OCI-LY7 (cell line): ENCODE results near the gene FBXO7. TPM values are rescaled to one million over a fixed set of nuclear protein-coding genes. Genes with fewer than 3 reads are reported as not detected.

ENCODE experiments used
- BruUV-seq: library from RNA; stranded (reverse); fragments of 400-500 nt; replicated peaks from 2 replicates; lab custom pipeline; 2021; lab: Mats Ljungman, UMichigan
- CTCF ChIA-PET: fragments of 300-600 bp; sonication (Branson Sonifier 250); formaldehyde crosslinking; loops from one replicate; lab custom pipeline; 2022; ENCODE audit warnings: antibody characterized with exemption; ENCODE audit not compliant: unreplicated experiment; lab: Charles Lee
- POLR2A ChIA-PET: fragments of 300-600 bp; sonication (Branson Sonifier 250); formaldehyde crosslinking; loops from one replicate; lab custom pipeline; 2022; ENCODE audit warnings: antibody characterized with exemption; lab: Charles Lee
- DNase-seq: peaks from one replicate; pipeline ENCODE4 v3.0.0-alpha.2; 2015; ENCODE audit warnings: low spot score
- H2AFZ ChIP-seq: fragments of 200-600 bp; sonication (generic), shearing (Covaris generic); 2 replicates; pipeline ENCODE4 v1.6.1; 2014; ENCODE audit warnings: mild to moderate bottlenecking, antibody characterized with exemption, low read length, moderate library complexity
- H3K27ac ChIP-seq: fragments of 200-600 bp; sonication (generic); 2 replicates; pipeline ENCODE4 v1.5.1; 2014; ENCODE audit warnings: mixed run types, low read depth, mild to moderate bottlenecking, moderate library complexity, low read length, inconsistent platforms; ENCODE audit not compliant: poor library complexity, severe bottlenecking
- H3K36me3 ChIP-seq: fragments of 200-600 bp; sonication (generic); 2 replicates; pipeline ENCODE4 v1.6.1; 2014; ENCODE audit warnings: mild to moderate bottlenecking, antibody characterized with exemption, low read length, moderate library complexity, mixed read lengths; ENCODE audit not compliant: insufficient read depth
- H3K4me1 ChIP-seq: fragments of 200-600 bp; sonication (generic); 2 replicates; pipeline ENCODE4 v1.5.1; 2014; ENCODE audit warnings: mild to moderate bottlenecking, low read length; ENCODE audit not compliant: insufficient read depth, poor library complexity, severe bottlenecking
- H3K4me2 ChIP-seq: fragments of 200-600 bp; sonication (generic); 2 replicates; pipeline ENCODE4 v1.6.1; 2014; ENCODE audit warnings: mild to moderate bottlenecking, low read length
- H3K4me3 ChIP-seq: fragments of 200-600 bp; sonication (generic); 2 replicates; pipeline ENCODE4 v1.5.1; 2014; ENCODE audit warnings: mild to moderate bottlenecking, low read depth, low read length; ENCODE audit not compliant: poor library complexity, severe bottlenecking
- H3K79me2 ChIP-seq: fragments of 200-600 bp; sonication (generic); 2 replicates; pipeline ENCODE4 v1.6.1; 2016; ENCODE audit warnings: low read depth, mild to moderate bottlenecking, low read length, moderate library complexity, mixed read lengths; ENCODE audit not compliant: insufficient read depth
- H3K9me2 ChIP-seq: fragments of 200-600 bp; sonication (generic); 2 replicates; pipeline ENCODE4 v1.6.1; 2016; ENCODE audit warnings: mild to moderate bottlenecking, low read length, mixed read lengths; ENCODE audit not compliant: insufficient read depth
- H3K9me3 ChIP-seq: fragments of 200-600 bp; sonication (generic); 2 replicates; pipeline ENCODE4 v1.6.1; 2014; ENCODE audit warnings: mild to moderate bottlenecking, mixed run types, low read length, mixed read lengths
- H4K20me1 ChIP-seq: fragments of 200-600 bp; sonication (generic); 2 replicates; pipeline ENCODE4 v1.6.1; 2014; ENCODE audit warnings: mild to moderate bottlenecking, antibody characterized with exemption, low read length, moderate library complexity, mixed read lengths; ENCODE audit not compliant: insufficient read depth
- CTCF ChIP-seq: fragments of 200-600 bp; sonication (generic); conservative IDR thresholded peaks from 2 replicates; pipeline ENCODE4 v1.5.1; 2014; ENCODE audit warnings: mild to moderate bottlenecking, antibody characterized with exemption, low read length, moderate library complexity, mixed read lengths
- EZH2phosphoT487 ChIP-seq: fragments of 200-600 bp; sonication (generic); IDR thresholded peaks from 2 replicates; pipeline ENCODE4 v1.6.1; 2018; ENCODE audit warnings: low read depth, borderline replicate concordance, mild to moderate bottlenecking, mixed run types, antibody characterized with exemption, low read length, moderate library complexity, mixed read lengths
- intact Hi-C: fragments of 100-400 bp; cut with micrococcal nuclease; formaldehyde crosslinking; loops from one replicate; pipeline ENCODE4 v1.10.0; 2022; ENCODE audit not compliant: unreplicated experiment
- total RNA-seq, 2 experiments: library from RNA; depleted of rRNA in 1 of 2; stranded (reverse); fragments of >200 nt in 1 of 2; shearing (Covaris generic) in 1 of 2; gene quantifications; 2 replicates each; pipeline ENCODE4 v1.2.3, GENCODE V29; 2014 to 2022

Gene FBXO7
- total RNA-seq, 2 experiments from 2014 or later: 73.8 to 81.9 TPM

- intact Hi-C loops: no loop called here
- ChIA-PET CTCF (interaction anchor here (0.6 kb wide), 1 partner anchor 435 kb away, joined by 3 read pairs; no protein-coding TSS in a partner anchor), POLR2A (no interaction called here)
- Histone ChIP-seq H2AFZ (no peak overlapping the region), H3K4me1 (no peaks in the 10 kb centered on the region), H3K36me3 (no peaks in the 10 kb centered on the region), H3K27ac (no peak overlapping the region), H3K79me2 (no peaks in the 10 kb centered on the region), H3K4me3 (no peak overlapping the region), H3K9me2 (no peaks in the 10 kb centered on the region), H3K4me2 (no peak overlapping the region), H4K20me1 (no peaks in the 10 kb centered on the region), H3K9me3 (no peaks in the 10 kb centered on the region)
- no peak for DNase-seq
- no TSS peak for BruUV-seq
- TF ChIP-seq EZH2phosphoT487: no peak
- TF ChIP-seq CTCF: no peak
Measured at GRCh38 chr22:32535531-32536190, 61.0 kb downstream of the FBXO7 start.

- no peak for TF ChIP-seq CTCF
- no peak for TF ChIP-seq EZH2phosphoT487
- Histone ChIP-seq H3K9me3 (no peaks in the 10 kb centered on the region), H3K4me1 (no peaks in the 10 kb centered on the region), H3K4me3 (no peak overlapping the region), H3K79me2 (no peaks in the 10 kb centered on the region), H3K9me2 (no peaks in the 10 kb centered on the region), H3K27ac (no peak overlapping the region), H3K4me2 (no peak overlapping the region), H2AFZ (no peak overlapping the region), H3K36me3 (no peaks in the 10 kb centered on the region), H4K20me1 (no peaks in the 10 kb centered on the region)
- intact Hi-C loops: no loop called here
- BruUV-seq: no TSS peak
- ChIA-PET CTCF (no interaction called here), POLR2A (no interaction called here)
- DNase-seq: peak; percentile 4
Measured at GRCh38 chr22:32536352-32536751, 61.7 kb downstream of the FBXO7 start.

- no peaks in the 10 kb centered on the region for H3K9me2 ChIP-seq
- BruUV-seq: no TSS peak
- no peak overlapping the region for H3K4me2 ChIP-seq
- H3K79me2 ChIP-seq: no peaks in the 10 kb centered on the region
- no peaks in the 10 kb centered on the region for H3K4me1 ChIP-seq
- no peak for DNase-seq
- H4K20me1 ChIP-seq: no peaks in the 10 kb centered on the region
- no peaks in the 10 kb centered on the region for H3K9me3 ChIP-seq
- H3K4me3 ChIP-seq: no peak overlapping the region
- no peak overlapping the region for H2AFZ ChIP-seq
- H3K36me3 ChIP-seq: no peaks in the 10 kb centered on the region
- ChIA-PET POLR2A (no interaction called here), CTCF (no interaction called here)
- intact Hi-C loops: no loop called here
- no peak overlapping the region for H3K27ac ChIP-seq
- TF ChIP-seq EZH2phosphoT487 (no peak), CTCF (no peak)
Measured at GRCh38 chr22:32538521-32538920, 63.9 kb downstream of the FBXO7 start.
